ENCODE results near the gene GCK.
A peak's percentile ranks its signal among the peaks of the same experiment; 100 is the strongest.
"Not testable (repeated sequence)": the region's sequence is repeated elsewhere in the genome, so short reads cannot be mapped to it uniquely, and the experiment has no call there.

The GCK gene

DNA sequence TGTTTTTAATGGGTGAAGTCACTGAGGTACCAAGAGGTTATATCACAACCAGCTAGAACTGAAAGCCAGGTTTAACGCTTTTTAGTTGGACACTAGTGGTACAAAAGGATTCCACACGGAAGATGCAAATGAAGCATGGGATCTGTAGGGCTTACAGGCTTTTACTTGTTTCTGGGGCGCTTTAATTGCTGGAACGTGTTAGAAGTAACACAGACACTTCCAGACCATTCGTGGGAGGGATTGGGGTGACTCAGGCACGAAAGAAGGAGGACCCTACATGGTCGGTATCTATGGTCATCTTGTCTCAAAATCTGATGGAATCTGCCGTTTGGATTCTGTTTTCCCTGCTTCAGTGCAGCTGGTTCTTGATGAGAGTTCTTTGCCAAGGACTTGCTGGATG lies 12.6 kb upstream of the GCK start:
- DNase-seq (ENCODE audit: low read depth in 2 of 2): no peak

DNA sequence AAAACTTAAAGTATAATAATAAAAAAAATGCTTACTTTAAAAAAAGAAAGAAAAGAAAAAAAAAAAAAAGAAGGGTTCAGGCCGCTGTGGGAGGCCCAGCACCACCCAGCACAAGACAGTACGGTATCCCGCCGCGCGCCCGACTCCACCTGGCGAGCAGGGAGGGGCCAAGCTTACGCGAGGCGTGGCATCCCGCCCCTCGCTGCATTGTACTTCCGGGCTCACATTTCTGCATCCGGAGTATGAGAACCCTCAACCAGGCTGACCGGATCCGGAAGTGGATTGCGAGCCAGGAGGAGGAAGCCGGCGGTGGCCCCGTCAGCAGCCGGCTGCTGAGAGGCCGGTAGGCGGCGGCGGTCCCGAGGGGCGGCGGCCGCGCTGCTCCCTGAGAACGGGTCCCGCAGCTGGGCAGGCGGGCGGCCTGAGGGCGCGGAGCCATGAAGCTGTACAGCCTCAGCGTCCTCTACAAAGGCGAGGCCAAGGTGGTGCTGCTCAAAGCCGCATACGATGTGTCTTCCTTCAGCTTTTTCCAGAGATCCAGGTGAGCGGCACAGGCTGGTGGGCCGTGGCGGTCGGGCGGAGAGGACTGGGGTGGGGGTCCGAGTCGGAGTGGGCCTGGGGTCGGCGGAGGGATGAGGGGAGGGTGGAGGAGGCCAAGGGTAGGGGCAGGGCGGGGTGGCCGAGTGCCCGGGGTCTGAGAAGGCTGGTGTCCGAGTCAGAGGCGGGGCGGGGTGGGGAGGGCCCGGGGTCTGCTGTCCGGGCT lies 11.6 kb upstream of the GCK start, which contains the start of gene YKT6:
Gene YKT6, plus strand, starts transcription at position 280 of the 763 bp plus-strand sequence. Its CDS starts 158 bp downstream, at position 438.
- peak; percentile 87 to 89 for DNase-seq (ENCODE audit: low read depth in 2 of 2)

DNA sequence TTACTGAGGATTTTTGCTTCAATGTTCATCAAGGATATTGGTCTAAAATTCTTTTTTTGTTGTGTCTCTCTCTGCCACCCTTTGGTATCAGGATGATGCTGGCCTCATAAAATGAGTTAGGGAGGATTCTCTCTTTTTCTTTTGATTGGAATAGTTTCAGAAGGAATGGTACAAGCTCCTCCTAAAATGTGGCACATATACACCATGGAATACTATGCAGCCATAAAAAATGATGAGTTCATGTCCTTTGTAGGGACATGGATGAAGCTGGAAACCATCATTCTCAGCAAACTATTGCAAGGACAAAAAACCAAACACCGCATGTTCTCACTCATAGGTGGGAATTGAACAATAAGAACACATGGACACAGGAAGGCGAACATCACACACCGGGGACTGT lies 10.9 kb upstream of the GCK start:
- DNase-seq (ENCODE audit: low read depth in 2 of 2): not testable (repeated sequence)

DNA sequence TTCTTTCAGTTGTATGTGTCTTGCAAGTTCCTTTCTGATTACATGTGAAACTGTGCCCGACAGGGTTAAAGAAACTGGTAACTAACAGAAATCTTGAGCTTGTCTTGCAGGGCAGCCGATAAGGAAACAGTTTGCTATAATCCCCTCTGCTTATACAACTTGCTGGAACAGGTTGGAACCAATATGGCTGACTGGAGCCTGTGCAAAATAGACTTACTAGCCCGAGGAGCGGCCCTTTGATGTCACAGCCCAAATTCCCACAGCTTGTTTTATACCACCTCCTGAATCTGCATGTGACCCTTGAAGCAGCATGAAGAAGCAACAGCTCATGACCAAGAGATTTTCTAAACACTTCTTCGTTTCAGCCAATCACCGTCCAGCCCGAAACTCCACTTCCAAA lies 8.2 kb upstream of the GCK start:
- no peak for DNase-seq (ENCODE audit: low read depth in 2 of 2)

DNA sequence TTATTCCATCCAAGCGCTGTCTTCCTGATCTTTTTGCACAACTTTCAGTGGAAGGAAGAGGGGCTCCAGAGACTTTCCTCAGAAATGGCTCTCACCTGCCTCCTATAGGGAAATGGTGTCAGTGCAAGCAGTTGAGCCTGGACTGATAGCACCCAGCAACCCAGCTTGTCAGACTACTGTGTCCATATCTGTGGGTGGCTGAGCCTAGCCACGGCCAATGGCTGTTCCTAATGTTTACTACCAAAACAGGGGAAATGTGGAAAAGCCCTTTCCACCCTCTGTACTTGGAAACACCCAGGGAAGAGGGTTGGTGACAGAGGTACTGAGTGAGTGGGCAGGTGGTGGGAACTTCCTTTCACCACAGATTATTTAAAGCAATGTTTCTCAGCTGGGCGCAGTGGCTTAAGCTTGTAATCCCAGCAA lies 7.2 kb upstream of the GCK start:
- DNase-seq (ENCODE audit: low read depth in 2 of 2): peak in 1 of 2 experiments; percentile 21

DNA sequence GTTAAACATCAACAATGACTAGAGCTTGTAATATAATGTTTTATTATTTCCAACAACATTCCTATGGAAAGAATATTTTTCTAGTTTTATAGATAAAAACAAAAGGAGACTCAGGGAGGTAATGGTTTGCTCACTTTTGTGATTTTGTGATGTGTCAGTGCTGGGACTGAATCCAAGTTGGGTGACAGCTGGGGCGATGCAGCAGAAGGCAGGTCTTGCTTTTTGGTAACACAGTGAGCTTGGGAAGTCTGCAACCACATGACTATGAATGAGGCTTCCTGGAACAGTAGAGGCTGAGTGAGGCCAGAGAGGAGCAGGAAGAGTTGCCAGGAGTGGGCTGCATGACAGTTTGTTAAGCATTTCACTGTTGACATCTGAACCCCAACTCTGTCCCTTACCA lies 6.7 kb upstream of the GCK start:
- DNase-seq (ENCODE audit: low read depth in 2 of 2): no peak

DNA sequence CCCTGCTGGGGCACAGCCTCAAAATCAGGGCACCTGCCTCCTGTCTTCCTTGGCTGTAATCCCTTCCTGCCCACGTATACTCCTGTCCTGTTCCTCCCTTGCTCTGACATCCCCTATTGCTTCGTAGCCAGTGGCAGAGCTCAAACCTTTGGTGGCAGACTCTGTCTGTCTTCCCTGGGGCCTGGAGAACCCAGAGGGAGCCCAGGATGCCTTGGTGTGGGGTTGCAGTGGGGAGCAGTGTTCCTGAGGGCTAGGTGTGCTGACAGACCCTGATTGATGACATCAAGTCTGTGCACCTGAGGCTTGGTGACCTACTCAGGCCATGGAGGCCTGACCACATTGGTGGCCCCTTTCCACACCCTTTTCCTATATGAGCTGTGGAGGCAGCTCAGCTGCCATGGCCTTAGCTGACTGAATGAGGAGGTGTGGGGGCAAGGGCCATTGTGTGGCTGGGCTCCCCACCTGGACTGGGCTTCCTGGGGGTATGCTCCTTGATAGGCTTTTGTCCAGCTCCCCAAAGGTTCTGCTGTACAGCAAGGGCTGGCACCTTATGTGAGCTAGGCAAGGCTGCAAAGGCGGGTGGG lies 5.4 kb upstream of the GCK start:
- DNase-seq (ENCODE audit: low read depth in 2 of 2): no peak

DNA sequence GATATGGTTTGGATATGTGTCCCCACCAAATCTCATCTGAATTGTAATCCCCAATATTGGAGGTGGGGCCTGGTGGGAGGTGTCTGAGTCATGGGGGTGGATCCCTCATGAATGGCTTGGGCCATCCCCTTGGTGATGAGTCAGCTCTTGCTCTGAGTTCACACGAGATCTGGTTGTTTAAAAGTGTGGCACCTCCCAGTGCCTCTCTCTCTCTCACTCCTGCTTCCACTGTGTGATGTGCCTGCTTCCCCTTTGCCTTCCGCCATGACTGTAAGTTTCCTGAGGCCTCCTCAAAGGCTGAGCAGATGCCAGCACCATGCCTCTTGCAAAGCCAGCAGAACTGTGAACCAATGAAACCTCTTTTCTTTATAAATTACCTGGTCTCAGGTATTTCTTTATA lies 4.8 kb upstream of the GCK start:
- peak in 1 of 2 experiments; percentile 2 for DNase-seq (ENCODE audit: low read depth in 2 of 2)

DNA sequence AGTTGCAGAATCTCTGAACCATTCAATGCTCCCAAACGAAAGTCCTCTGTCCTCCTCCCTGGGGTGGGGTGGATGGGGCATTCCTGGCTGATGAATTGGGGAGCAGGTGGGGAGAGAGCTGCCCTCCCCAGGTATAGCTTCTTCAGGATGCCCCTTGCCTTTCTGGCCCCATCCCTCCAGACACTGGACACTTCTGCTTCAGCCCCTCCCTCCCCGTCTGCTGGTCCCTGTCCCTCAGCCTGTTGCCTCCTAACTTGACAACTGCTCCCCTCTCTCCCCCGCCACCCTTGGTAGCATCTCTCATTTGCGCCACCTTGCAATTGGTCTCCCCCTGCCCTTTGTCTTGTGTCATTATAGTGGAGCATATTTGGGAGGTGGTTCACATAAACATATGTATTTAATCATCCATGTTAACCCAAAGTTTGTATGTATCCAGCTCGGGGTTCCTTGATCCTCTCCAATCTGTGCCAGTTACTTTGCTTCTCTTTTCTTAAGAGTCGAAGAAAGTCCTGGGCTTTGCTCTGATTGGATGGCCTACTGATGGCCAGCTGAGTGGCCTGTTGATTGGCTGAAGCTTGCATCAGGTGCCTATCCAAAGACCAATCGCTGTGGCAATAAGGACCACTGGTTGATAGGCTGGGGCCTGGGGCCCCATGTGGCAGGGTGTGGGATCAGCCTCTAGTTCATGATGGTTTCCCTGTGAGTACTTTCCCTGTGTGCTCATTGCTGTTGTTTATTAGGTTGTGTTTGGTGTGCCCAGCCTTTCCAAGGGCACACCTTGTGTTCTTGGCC lies 4.0 kb upstream of the GCK start:
- no peak for DNase-seq (ENCODE audit: low read depth in 2 of 2)

DNA sequence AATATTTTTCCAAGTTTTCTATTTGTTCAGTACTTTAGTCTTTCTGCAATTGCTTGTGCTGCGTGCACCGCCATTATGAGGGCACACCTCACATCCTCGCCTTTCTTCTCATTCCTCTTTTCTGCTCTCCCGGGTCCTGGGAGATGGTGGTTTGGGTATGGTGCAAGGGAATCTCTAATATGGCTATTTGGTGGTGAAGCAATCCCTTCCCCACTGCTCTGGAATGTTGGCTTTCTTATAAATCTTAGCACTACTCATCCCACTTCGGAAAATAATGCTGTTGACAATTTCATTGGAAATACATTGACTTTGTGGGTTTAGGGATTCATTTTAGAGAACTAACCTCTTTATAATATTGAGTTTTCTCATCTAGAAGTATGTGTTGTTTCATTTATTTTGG lies 1.9 kb upstream of the GCK start:
- DNase-seq (ENCODE audit: low read depth in 2 of 2): peak in 1 of 2 experiments; percentile 3

DNA sequence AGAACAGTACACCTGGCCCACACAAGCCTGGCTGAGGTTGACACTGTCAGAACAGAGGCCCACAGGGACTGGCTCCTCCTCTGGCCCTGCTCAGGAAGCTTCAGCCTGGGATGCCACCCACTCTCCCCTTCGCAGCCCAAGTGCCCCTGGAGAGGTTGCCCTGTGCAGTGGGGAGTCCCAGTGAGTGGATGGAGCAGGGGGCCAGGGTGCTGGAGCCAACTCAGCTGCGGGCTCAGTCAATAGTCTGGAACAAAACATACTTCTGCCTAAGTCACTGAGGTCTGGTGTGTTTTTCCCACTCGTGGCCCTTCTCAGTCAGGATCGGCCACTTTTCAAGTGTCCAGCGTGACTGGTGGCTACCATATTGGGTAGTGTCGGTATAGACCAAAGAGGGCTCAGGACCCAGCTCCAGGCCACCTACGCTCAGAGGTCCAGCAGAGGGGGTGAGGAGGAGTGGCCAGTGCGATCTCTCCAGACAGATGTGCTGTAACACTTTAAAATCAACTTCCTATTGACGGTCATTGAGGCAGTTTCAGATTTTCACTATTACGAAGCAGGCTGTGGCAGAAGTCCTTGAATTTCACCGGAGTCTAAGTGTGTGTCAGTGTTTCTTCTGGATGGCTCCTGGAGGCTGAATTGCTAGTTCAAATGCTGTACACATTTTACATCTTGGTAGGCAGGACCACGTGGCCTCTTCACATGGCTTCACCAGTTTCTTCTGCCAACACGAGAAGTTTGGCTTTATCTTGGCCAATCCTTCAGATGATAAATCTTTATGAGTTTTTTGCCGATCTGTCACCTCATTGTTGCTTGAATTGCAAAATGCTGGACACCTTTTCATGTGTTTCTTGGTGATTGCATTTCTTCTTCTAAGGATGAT lies 994 bp upstream of the GCK start:
- DNase-seq (ENCODE audit: low read depth in 2 of 2): no peak

DNA sequence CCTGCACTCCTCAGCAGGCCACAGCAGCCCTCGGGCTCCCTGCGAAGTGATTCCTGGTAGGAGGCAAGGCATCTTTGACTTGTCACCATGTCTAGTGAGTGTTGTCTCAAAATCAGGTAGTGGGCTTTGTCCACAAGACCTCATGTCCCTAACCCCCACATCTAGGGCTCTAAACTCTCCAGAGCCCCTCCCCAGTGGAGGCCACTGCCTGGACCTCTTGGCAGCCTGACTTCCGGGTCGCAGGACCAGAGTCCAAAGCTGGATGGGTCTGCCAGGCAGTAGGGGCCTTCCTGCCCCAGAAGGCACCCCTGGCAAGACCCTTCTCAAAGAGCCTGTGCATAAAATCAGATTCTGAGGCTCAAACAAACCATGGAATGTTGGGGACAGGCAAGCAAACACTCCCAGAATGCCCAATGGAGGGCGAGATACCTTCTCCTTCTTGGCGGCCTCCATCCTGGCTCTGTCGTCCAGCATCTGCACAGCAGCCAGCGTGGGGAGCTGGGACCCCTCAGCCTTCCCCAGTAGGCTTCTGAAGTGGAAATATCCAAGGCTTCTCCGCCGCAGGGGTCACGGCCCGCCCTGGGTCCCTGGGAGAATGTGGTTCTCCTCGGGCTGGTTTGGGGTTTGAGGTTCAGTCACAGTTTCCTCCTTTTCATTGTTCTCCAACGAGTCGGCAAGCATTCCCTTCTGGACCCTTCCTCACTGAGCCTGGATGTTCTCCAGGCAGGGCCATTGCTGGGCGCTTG lies 586 bp downstream of the GCK start:
- DNase-seq (ENCODE audit: low read depth in 2 of 2): no peak

DNA sequence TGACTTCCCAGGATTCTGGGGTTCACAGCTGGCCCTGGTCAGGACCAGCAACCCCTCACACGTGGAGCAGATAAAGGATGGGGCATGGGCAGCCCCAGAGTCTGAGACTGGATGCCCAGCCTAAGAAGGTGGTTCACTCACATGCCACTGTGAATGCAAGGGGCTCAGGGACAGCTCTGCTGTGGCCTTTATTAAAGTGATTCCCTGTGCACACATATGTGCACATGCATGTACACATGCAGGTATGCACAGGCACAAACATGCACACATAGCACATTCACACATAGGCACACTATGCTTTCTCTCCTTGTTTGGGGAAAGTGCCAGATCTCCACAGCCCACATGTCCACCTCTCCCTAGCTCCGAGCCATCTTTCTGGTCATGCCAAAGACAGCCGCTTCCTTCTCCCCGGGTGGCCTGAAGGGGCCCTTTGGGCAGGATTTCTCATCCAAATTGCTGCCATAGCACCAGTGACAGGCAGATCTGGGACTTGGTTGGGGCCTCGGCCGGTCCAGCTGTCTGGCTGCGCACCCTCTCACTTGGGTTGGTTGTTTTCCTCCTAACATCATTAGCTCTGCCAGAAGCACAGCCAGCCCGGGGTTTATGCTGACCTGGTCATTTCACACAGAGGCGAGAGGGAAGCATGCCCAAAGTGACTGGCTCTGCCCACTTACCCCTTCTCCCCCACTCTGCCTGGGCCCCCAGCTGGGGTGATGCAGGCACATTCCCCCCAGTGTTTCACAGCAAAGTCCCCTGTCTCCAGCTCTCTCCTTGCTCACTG lies 1.4 kb downstream of the GCK start:
- DNase-seq (ENCODE audit: low read depth in 2 of 2): no peak

DNA sequence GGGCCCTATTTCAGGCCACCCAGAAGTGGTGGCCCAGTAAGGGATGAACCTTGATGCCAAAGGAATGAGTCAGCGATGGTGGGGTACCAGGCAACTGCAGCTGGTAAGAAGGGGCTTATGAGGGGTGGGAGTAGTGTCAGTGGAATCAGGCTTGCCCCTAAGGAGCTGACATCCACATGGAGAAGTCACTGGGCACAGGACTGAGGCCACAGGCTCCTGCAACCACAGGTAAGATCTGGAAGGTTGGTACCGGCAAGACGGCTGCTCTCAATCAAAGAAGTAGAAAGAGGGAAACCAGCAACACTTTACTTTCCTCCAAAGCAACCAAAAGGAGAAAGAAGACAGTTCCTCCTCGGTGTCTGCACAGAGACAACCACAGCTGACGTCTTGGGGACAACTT lies 2.5 kb downstream of the GCK start:
- DNase-seq (ENCODE audit: low read depth in 2 of 2): no peak

DNA sequence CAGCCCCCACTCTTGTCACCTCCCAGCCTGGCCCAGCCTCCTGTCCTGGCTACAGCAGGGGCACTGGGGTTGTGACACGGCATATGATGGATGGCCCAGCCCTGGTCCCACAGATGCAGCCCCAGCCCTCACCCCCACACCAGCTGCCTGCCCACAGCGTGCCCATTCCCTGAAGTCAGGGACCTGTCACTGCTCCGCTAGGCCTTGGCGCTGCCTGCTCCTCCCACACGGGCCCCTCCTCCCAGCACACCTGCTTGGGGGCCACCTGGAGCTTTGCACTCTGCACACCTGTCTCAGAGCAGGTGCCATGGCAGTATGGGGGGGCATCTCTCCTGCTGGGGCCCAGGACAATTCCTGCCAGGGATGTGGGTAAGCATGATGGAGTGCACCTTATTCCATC lies 3.5 kb downstream of the GCK start:
- no peak for DNase-seq (ENCODE audit: low read depth in 2 of 2)

DNA sequence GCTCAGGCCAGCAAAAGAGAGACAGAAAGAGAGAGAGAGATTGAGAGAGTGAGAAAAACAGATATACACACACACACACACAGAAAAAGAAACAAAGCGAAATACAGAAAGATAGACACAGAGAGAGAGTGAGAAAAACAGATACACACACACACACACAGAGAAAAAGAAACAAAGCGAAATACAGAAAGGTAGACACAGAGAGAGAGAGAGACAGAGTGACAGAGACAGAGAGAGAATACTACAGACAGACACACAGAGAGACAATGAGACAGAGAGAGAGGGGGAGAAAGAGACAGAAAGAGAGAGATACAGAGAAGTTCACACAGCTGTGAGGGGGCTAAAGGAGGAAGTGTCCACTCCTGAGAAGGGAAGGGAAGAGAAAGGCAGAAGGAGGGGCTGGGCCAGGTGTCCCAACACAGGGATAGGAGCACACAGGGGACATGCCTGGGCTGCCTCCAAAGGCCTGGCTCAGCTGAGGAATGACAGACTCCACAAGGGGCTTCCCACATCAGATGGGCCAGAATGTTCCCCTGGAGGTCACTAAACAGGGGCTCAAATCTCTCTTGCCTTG lies 4.3 kb downstream of the GCK start:
- no peak for DNase-seq (ENCODE audit: low read depth in 2 of 2)

DNA sequence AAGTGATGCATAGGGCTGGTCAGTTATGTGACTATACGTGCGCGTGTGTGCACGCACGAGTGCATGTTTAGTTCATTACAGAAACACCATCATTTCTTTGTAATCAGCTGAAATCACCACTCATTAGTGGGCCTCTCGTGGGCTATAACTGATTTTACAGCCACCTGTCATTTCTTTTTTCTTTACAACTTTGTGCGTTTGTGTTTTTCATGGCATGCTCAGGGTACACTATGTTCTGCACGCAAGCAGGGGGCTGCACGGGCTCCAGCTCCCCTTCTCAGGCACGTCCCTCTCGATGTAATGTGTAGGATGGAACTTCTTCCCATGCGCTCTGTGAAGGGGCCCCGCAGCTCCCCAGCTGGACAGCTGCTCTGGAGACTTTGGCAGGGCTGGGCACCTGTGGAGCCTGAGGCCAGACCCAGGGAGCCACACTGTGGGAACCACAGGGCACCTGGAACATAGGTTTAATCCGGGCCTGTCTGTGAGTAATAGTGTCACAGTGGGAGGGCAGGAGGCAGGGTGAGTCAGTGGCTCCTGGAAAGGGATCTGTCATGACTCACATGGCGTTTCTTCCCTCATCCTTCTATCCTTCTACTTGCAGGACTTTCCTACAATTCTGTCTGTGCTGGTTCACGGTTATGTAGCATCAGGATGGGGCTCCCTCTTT lies 4.9 kb downstream of the GCK start:
- peak; percentile 37 to 42 for DNase-seq (ENCODE audit: low read depth in 2 of 2)

DNA sequence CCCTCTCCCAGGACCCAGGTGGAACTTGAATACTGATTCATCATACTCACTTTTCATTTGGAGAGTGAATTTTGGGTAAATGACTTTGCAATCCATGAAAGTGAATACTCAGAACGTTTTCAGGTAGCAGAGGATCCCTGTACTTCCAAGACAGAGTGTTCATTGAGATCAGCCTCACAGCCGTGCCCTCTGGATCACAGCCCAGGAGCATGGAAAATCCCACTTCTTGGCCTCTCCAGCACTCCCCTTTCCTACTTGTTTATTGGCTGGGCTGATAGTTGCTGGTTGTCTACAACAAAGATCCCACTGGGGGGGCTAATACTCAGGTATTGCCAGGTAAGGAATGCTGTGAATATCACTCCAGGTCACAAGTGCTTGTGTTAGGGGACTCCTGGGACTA lies 5.9 kb downstream of the GCK start:
- DNase-seq (ENCODE audit: low read depth in 2 of 2): no peak

DNA sequence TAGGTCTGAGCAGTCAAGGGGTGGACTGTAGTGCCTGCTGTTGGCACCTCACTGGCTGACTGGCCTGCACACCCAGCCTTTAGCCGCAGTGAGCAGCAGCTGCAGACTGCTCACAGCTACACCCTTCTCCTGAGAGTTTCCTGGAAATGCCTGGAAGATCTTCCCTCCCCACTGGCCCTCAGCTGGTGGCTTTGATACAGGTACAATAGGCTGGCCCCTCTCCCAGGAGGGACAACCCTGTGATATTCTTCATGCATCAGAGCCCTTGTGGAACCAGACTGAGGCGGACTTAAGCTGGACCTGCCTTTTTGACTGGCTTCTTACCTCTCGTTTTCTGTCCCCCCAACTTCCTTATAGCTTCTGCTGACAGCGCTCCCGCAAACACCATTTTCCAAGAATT lies 6.4 kb downstream of the GCK start:
- no peak for DNase-seq (ENCODE audit: low read depth in 2 of 2)
